Endothelial cell (in vitro differentiated cells): ENCODE measurements around the gene NSFL1C. TPM values are rescaled to one million over a fixed set of nuclear protein-coding genes. Genes with fewer than 3 reads are reported as not detected.

Experiments
- DNase-seq: peaks from one replicate; pipeline ENCODE4 v3.0.0; 2021; ENCODE audit warnings: low spot score
- H3K27ac Mint-ChIP-seq: one replicate; pipeline ENCODE4 v1.8.0; 2021; ENCODE audit warnings: mixed read lengths, inconsistent platforms; ENCODE audit not compliant: unreplicated experiment
- H3K27me3 Mint-ChIP-seq: one replicate; pipeline ENCODE4 v1.8.0; 2021; ENCODE audit warnings: mild to moderate bottlenecking, moderate library complexity, mixed read lengths, inconsistent platforms; ENCODE audit not compliant: unreplicated experiment
- H3K36me3 Mint-ChIP-seq: one replicate; pipeline ENCODE4 v1.8.0; 2021; ENCODE audit warnings: mild to moderate bottlenecking, low read depth, mixed read lengths, inconsistent platforms; ENCODE audit not compliant: unreplicated experiment
- H3K4me1 Mint-ChIP-seq: one replicate; pipeline ENCODE4 v1.8.0; 2021; ENCODE audit warnings: mild to moderate bottlenecking, mixed read lengths, inconsistent platforms; ENCODE audit not compliant: unreplicated experiment
- H3K4me3 Mint-ChIP-seq: one replicate; pipeline ENCODE4 v1.8.0; 2021; ENCODE audit warnings: mild to moderate bottlenecking, mixed read lengths, inconsistent platforms; ENCODE audit not compliant: unreplicated experiment
- H3K9me3 Mint-ChIP-seq: one replicate; pipeline ENCODE4 v1.8.0; 2021; ENCODE audit warnings: mixed read lengths, inconsistent platforms; ENCODE audit not compliant: unreplicated experiment
- total RNA-seq: library from RNA; stranded (reverse); fragmentation: NEBNext Ultra II Directional; extraction: Animal tissue kit (Norgen Biotek cat#: 25700); gene quantifications from one replicate; pipeline ENCODE4 v1.2.1, GENCODE V29; 2021; ENCODE audit not compliant: unreplicated experiment
- TF ChIP-seq, protein P1 (sequence below): fragments of 200-600 bp; sonication (generic); IDR thresholded peaks from one replicate; pipeline ENCODE4 v1.5.0; 2021; ENCODE audit warnings: antibody characterized with exemption; ENCODE audit not compliant: unreplicated experiment

NSFL1C gene
- total RNA-seq, 1 donor from 2014 or later = 104 TPM

DNA sequence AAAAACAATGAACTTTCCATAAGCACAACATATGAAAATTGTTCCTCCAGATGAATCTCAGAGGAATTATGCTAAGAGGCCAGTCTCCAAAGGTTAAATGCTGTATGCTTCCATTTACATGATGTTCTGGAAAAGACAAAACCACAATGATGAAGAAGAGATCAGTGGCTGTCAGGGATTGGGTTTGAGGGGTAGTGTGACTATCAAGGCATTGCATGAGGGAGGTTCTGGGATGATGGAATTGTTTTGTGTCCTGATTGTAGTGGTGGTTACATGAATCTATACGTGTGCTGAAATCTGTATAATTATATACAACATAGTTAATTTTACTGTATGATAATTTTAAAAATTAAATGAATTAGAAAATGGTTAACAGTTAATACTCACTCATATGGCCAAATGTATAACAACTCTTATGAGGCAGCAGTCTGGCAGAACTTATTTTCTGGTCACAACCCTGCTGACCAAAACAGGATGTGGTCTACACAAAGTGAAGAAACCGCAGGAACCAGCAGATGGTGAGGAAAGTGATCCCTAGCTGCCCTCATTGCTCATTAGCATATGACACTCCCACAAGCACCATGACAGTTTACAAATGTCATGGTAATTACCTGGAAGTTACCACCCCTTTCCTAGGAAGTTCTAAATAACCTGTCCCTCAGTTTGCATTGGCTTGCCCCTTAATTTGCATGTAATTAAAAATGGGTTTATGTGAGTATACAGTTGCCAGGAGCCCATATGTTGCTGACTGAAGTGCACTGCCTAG lies 31.9 kb downstream of the NSFL1C start:
- peak overlapping the region; percentile 95 for H3K27ac Mint-ChIP-seq
- peaks cover 7% of the 10 kb centered on the region for H3K36me3 Mint-ChIP-seq
- peaks cover 1% of the 10 kb centered on the region for H3K27me3 Mint-ChIP-seq
- DNase-seq = peak; percentile 27
- H3K9me3 Mint-ChIP-seq = no peaks in the 10 kb centered on the region
- TF ChIP-seq, protein P1, sequence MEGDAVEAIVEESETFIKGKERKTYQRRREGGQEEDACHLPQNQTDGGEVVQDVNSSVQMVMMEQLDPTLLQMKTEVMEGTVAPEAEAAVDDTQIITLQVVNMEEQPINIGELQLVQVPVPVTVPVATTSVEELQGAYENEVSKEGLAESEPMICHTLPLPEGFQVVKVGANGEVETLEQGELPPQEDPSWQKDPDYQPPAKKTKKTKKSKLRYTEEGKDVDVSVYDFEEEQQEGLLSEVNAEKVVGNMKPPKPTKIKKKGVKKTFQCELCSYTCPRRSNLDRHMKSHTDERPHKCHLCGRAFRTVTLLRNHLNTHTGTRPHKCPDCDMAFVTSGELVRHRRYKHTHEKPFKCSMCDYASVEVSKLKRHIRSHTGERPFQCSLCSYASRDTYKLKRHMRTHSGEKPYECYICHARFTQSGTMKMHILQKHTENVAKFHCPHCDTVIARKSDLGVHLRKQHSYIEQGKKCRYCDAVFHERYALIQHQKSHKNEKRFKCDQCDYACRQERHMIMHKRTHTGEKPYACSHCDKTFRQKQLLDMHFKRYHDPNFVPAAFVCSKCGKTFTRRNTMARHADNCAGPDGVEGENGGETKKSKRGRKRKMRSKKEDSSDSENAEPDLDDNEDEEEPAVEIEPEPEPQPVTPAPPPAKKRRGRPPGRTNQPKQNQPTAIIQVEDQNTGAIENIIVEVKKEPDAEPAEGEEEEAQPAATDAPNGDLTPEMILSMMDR = no peak
- peaks cover 16% of the 10 kb centered on the region for H3K4me1 Mint-ChIP-seq
- peak overlapping the region; percentile 37 for H3K4me3 Mint-ChIP-seq

DNA sequence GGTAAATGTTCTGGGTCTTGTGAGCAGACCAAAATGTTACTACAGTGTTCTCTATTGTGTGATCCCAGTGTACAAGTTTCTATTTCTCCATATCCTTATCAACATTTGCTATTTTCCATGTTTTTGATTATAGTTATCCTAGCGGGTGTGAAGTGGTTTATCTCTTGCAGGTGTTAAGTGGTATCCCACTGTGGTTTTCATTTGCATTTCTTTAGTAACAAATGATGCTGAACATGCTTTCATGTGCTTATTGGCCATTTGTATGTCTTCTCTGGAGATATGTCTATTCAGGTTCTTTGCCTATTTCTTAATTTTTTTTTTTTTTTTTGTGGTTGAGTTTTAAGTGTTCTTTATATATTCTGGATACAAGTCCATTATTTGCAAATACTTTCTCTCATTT lies 35.5 kb downstream of the NSFL1C start:
- peaks cover 7% of the 10 kb centered on the region for H3K36me3 Mint-ChIP-seq
- no peaks in the 10 kb centered on the region for H3K9me3 Mint-ChIP-seq
- TF ChIP-seq, protein P1 = no peak
- peaks cover 20% of the 10 kb centered on the region for H3K4me1 Mint-ChIP-seq
- no peaks in the 10 kb centered on the region for H3K27me3 Mint-ChIP-seq
- no peak for DNase-seq
- no peak overlapping the region for H3K4me3 Mint-ChIP-seq
- H3K27ac Mint-ChIP-seq = no peak overlapping the region

DNA sequence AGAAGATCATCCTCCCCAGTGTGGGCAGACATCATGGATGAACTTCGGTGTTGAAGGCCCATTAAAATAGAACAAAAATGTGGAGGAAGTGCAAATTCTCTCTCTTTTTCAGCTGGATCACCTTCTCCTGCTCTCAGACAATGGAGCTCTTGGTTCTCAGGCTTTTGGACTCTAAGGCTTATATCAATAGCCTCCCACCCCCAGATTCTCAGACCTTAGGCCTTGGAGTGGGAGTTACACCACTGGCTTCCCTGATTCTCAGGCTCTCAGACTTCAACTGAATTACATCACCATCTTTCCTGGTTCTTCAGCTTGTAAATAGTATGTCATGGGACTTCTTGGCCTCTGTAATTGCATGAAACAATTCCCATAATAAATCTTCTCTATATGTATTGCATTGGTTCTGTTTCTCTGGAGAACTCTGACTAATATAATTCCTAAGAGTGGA lies 36.6 kb downstream of the NSFL1C start:
- Mint-ChIP-seq H3K36me3 (peaks cover 7% of the 10 kb centered on the region), H3K27me3 (no peaks in the 10 kb centered on the region), H3K4me1 (peaks cover 25% of the 10 kb centered on the region), H3K27ac (no peak overlapping the region), H3K9me3 (no peaks in the 10 kb centered on the region), H3K4me3 (no peak overlapping the region)
- TF ChIP-seq, protein P1 = no peak
- DNase-seq = no peak

DNA sequence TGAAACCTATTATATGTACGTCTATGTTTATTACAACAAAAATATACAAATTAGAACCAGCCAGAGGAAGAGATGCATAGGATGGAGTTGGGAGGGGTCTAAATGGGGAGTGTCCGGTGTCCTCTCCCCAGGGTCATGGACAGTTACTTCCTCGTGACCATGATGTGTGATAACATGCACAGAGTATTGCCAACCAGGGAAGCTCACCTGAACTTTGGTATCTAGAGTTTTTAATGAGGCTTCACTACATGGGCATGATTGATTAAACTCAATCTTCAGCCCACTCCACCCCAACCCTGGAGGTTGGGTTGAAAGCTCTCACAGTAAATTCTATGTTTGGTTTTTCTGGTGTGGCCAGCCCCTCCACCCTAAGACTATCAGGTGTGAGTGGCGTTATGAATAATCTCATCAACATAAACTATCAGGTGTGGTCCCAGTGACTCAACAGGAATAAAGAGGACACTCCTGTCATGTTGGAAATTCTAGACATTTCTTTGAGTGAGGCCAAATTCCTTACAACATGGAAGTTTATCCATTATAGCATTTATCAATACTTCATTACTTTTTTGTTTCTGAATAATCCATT lies 37.4 kb downstream of the NSFL1C start:
- H3K9me3 Mint-ChIP-seq = no peaks in the 10 kb centered on the region
- no peak for DNase-seq
- H3K27ac Mint-ChIP-seq = no peak overlapping the region
- peaks cover 25% of the 10 kb centered on the region for H3K4me1 Mint-ChIP-seq
- H3K27me3 Mint-ChIP-seq = no peaks in the 10 kb centered on the region
- TF ChIP-seq, protein P1 = no peak
- no peak overlapping the region for H3K4me3 Mint-ChIP-seq
- H3K36me3 Mint-ChIP-seq = peaks cover 2% of the 10 kb centered on the region

DNA sequence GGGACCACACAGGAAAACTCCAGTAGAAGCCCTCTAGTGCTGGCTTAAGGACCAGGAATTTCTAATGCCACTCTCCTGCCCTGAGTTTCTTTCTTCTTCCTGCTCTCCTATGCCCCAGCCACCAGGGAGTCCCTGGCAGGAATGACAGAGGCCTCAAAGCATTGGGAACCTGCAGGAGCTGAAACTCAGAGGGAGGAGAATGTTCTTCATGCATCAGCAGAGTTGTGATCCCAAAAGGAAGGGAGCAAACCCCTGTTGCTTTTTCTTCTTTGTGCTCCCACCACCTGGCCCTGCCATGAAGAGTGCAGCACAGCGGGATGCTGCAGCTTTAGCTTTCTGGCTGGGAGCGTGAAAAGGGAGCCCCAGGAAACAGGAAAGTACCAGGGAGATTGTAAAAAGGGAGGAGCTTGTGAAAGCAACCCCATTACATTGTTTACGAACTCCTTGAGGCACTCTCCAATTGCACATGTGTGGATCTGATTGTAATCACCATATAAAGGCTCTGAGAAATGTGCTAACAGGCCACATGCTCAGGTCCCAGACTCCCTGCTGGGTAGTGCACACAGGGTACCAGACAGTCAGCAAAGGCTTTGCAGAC lies 39.1 kb downstream of the NSFL1C start:
- H3K9me3 Mint-ChIP-seq = no peaks in the 10 kb centered on the region
- TF ChIP-seq, protein P1 = no peak
- no peak for DNase-seq
- H3K36me3 Mint-ChIP-seq = no peaks in the 10 kb centered on the region
- no peak overlapping the region for H3K4me3 Mint-ChIP-seq
- peaks cover 32% of the 10 kb centered on the region for H3K4me1 Mint-ChIP-seq
- H3K27me3 Mint-ChIP-seq = no peaks in the 10 kb centered on the region
- H3K27ac Mint-ChIP-seq = no peak overlapping the region
